HG02571 (cell line): Measurements from ENCODE around the gene RHOC.
"Not testable (repeated sequence)": the region's sequence is repeated elsewhere in the genome, so short reads cannot be mapped to it uniquely, and the experiment has no call there.

Source experiments
- ATAC-seq: cut with Tn5 transposase; IDR thresholded peaks from one replicate; pipeline ENCODE4 v1.9.1; 2021; ENCODE audit warnings: mild to moderate bottlenecking, moderate library complexity; ENCODE audit not compliant: unreplicated experiment

RHOC gene

GRCh38 chr1:112706505-112707220, at the start of gene RHOC:
Gene RHOC (minus strand): TSS chr1:112707127. CDS start chr1:112703799, 3,328 bp downstream.
- ATAC-seq: peak; percentile 58

- ATAC-seq: no peak
These were observed 47.2 kb upstream of the RHOC start for GRCh38 chr1:112754116-112754628.

GRCh38 chr1:112748396-112748795, 41.5 kb upstream of the RHOC start:
- ATAC-seq: no peak

GRCh38 chr1:112744009-112744578, 37.2 kb upstream of the RHOC start:
- no peak for ATAC-seq

GRCh38 chr1:112743174-112744008, 36.5 kb upstream of the RHOC start:
- no peak for ATAC-seq

GRCh38 chr1:112737573-112737972, 30.6 kb upstream of the RHOC start:
- no peak for ATAC-seq

GRCh38 chr1:112735752-112736151, 28.8 kb upstream of the RHOC start:
- no peak for ATAC-seq

GRCh38 chr1:112731451-112731850, 24.5 kb upstream of the RHOC start:
- ATAC-seq: no peak

GRCh38 chr1:112729909-112730308, 23.0 kb upstream of the RHOC start:
- no peak for ATAC-seq

- not testable (repeated sequence) for ATAC-seq
These were observed 22.1 kb upstream of the RHOC start for GRCh38 chr1:112729011-112729410.

GRCh38 chr1:112728306-112728971, 21.5 kb upstream of the RHOC start:
- not testable (repeated sequence) for ATAC-seq

GRCh38 chr1:112727716-112728115, 20.8 kb upstream of the RHOC start:
- ATAC-seq: no peak

- not testable (repeated sequence) for ATAC-seq
These were observed 17.3 kb upstream of the RHOC start for GRCh38 chr1:112724240-112724639.

- ATAC-seq: no peak
These were observed 16.5 kb upstream of the RHOC start for GRCh38 chr1:112723511-112723839.

GRCh38 chr1:112722601-112723510, 15.9 kb upstream of the RHOC start:
- no peak for ATAC-seq

GRCh38 chr1:112721966-112722524, 15.1 kb upstream of the RHOC start:
- ATAC-seq: no peak

- ATAC-seq: not testable (repeated sequence)
These were observed 14.4 kb upstream of the RHOC start for GRCh38 chr1:112721294-112721693.

- no peak for ATAC-seq
These were observed 13.9 kb upstream of the RHOC start for GRCh38 chr1:112720800-112721199.

GRCh38 chr1:112719706-112720105, 12.8 kb upstream of the RHOC start:
- ATAC-seq: no peak
